OCI-LY1 (cell line): ENCODE results near the gene SYNDIG1.

Experiments
- CTCF ChIP-seq: fragments of 200-600 bp; sonication (generic), shearing (Covaris generic); IDR thresholded peaks from 2 replicates; pipeline ENCODE4 v1.5.1; 2017; ENCODE audit warnings: mild to moderate bottlenecking, antibody characterized with exemption, low read length, moderate library complexity, mixed read lengths
- EZH2 ChIP-seq: fragments of 200-600 bp; sonication (generic), shearing (Covaris generic); IDR thresholded peaks from 2 replicates; pipeline ENCODE4 v1.8.0; 2017; ENCODE audit warnings: borderline replicate concordance, mixed run types, mild to moderate bottlenecking, antibody characterized with exemption, low read length, moderate library complexity, mixed read lengths

- TF ChIP-seq CTCF = no peak
- TF ChIP-seq EZH2 = no peak
These were observed 38.0 kb upstream of the SYNDIG1 start for GRCh38 chr20:24431279-24432045.
